ENCODE data around the gene MEPE. TPM values are rescaled to one million over a fixed set of nuclear protein-coding genes. Genes with fewer than 3 reads are reported as not detected.

MEPE gene
- total and polyA plus RNA-seq, 2 of the 8 experiments (the other 6 are each of a cell fraction or from before 2014, with no cell fraction given) = not detected

DNA sequence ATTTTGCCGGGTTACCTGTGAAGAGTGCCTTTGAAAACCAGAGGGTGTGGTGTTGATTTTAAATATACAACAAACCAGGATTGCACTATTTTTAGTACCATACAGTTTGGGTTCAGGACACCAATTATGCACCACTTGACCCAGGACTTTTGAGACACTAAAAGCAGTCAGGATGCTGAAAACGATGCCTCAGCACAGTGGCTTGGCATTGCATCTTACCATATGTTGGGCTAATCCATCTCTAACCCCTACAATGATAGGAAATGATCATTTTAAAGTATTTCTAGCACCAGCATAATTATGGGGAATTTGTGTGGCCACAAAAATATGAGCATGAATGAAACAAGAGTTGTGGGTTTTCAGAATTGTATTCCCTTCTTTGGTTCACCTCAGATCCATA lies 29.3 kb upstream of the MEPE start:
- POLR2A ChIA-PET (ENCODE audit: partially characterized antibody) = interaction anchor here (0.6 kb wide), 1 partner anchor 17 kb away, joined by 3 read pairs; no protein-coding TSS in a partner anchor
- Histone ChIP-seq H3K9me3 (ENCODE audit: insufficient read depth in 2 of 2, low read depth in 1 of 2, low read length in 1 of 2) (no peaks in the 10 kb centered on the region), H4K91ac (replicated peaks; ENCODE audit: insufficient read length, low read length) (no peak overlapping the region), H2BK5ac (ENCODE audit: low read depth, low read length) (no peak overlapping the region), H4K5ac (ENCODE audit: insufficient read length, low read depth, low read length) (no peak overlapping the region), H4K8ac (ENCODE audit: extremely low read depth, insufficient read depth, low read length) (no peak overlapping the region), H3K56ac (replicated peaks; ENCODE audit: insufficient read length, low read depth, low read length) (no peak overlapping the region), H3K27ac (ENCODE audit: low read depth, low read length) (no peak overlapping the region), H3K4me2 (ENCODE audit: insufficient read depth in 1 of 2, low read depth in 2 of 2, low read length in 2 of 2) (no peak overlapping the region), H3K14ac (ENCODE audit: insufficient read length) (no peak overlapping the region), H2AK5ac (ENCODE audit: low read depth, low read length) (no peak overlapping the region), H3K4ac (replicated peaks; ENCODE audit: insufficient read length, low read depth, low read length) (no peak overlapping the region), H3K4me3 (ENCODE audit: extremely low read depth in 1 of 4, insufficient read depth in 2 of 4, low read depth in 3 of 4, low read length in 4 of 4) (no peak overlapping the region), H3K79me2 (ENCODE audit: control insufficient read depth in 1 of 2, insufficient read depth in 2 of 2, low read length in 2 of 2) (no peaks in the 10 kb centered on the region), H3K79me1 (ENCODE audit: low read depth, low read length) (no peaks in the 10 kb centered on the region), H2BK15ac (ENCODE audit: low read length) (no peak overlapping the region), H3K9ac (replicated peaks in 1 of 4; ENCODE audit: extremely low read depth in 1 of 4, low read depth in 3 of 4, low read length in 3 of 4) (no peak overlapping the region), H2BK120ac (replicated peaks; ENCODE audit: low read depth, low read length) (no peak overlapping the region), H3K27me3 (replicated peaks in 1 of 4; ENCODE audit: control insufficient read depth in 3 of 4, extremely low read depth in 1 of 4, insufficient read depth in 3 of 4, low read length in 3 of 4) (no peaks in the 10 kb centered on the region), H3K36me3 (ENCODE audit: control insufficient read depth in 2 of 4, insufficient read depth in 4 of 4, low read length in 3 of 4) (no peaks in the 10 kb centered on the region), H3K4me1 (replicated peaks in 1 of 4; ENCODE audit: control insufficient read depth in 3 of 4, insufficient read depth in 4 of 4, low read length in 3 of 4) (no peaks in the 10 kb centered on the region), H3K23me2 (ENCODE audit: low read depth, low read length) (no peaks in the 10 kb centered on the region), H3K18ac (ENCODE audit: extremely low read depth, low read length) (no peak overlapping the region), H3K23ac (ENCODE audit: insufficient read length) (no peak overlapping the region), H2AFZ (ENCODE audit: low read length) (no peak overlapping the region), H2BK20ac (ENCODE audit: low read length) (no peak overlapping the region), H4K20me1 (replicated peaks in 1 of 2; ENCODE audit: control insufficient read depth in 1 of 2, insufficient read depth in 2 of 2, low read length in 2 of 2) (no peaks in the 10 kb centered on the region), H2BK12ac (ENCODE audit: low read depth, low read length) (no peak overlapping the region)
- DNase-seq (ENCODE audit: low read depth in 1 of 2, low spot score in 2 of 2) = no peak
- peak; percentile 32 for FAIRE-seq
- CTCF ChIA-PET (ENCODE audit: partially characterized antibody) = interaction anchor here (0.9 kb wide), 1 partner anchor 35 kb away, joined by 3 read pairs; no protein-coding TSS in a partner anchor
- WGBS, 2 experiments (ENCODE audit: extremely low coverage in 1 of 2, insufficient coverage in 1 of 2, insufficient read length in 1 of 2, insufficient replicate concordance in 2 of 2, low coverage in 1 of 2, low lambda C conversion rate in 2 of 2, missing lambda C conversion rate in 1 of 2) = 83% methylated on average over 2 of the region's 2 CpGs; no CpG with 5 or more reads in 1 of the 2 experiments
- TF ChIP-seq RNF2 (IDR thresholded peaks at IDR 0.05; ENCODE audit: borderline replicate concordance, low read depth, low read length, missing control alignments, poor library complexity, severe bottlenecking) (no peak), CTBP2 (IDR thresholded peaks at IDR 0.05; ENCODE audit: borderline replicate concordance, insufficient read depth, insufficient read length, low read length) (no peak), TAF7 (optimal IDR thresholded peaks at IDR 0.05; ENCODE audit: borderline replicate concordance, low read depth, low read length) (no peak), SAP30 (IDR thresholded peaks at IDR 0.05; ENCODE audit: insufficient read depth, insufficient replicate concordance, low read length) (no peak), CHD1 (IDR thresholded peaks at IDR 0.05; ENCODE audit: low read depth, low read length) (no peak), SIX5 (IDR thresholded peaks at IDR 0.05; ENCODE audit: low read depth, low read length) (no peak), SUZ12 (IDR thresholded peaks at IDR 0.05; ENCODE audit: low read length) (no peak), CBX8 (IDR thresholded peaks at IDR 0.05; ENCODE audit: borderline replicate concordance, low read depth, low read length) (no peak), POLR2AphosphoS5 (IDR thresholded peaks at IDR 0.05; ENCODE audit: low read depth, low read length) (no peak), KDM1A (IDR thresholded peaks at IDR 0.05; ENCODE audit: borderline replicate concordance, low read length) (no peak), JUND (IDR thresholded peaks at IDR 0.05; ENCODE audit: low read length) (no peak), PHF8 (conservative IDR thresholded peaks at IDR 0.05; ENCODE audit: low read depth, low read length) (no peak)
- TF ChIP-seq, protein P1, sequence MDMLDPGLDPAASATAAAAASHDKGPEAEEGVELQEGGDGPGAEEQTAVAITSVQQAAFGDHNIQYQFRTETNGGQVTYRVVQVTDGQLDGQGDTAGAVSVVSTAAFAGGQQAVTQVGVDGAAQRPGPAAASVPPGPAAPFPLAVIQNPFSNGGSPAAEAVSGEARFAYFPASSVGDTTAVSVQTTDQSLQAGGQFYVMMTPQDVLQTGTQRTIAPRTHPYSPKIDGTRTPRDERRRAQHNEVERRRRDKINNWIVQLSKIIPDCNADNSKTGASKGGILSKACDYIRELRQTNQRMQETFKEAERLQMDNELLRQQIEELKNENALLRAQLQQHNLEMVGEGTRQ (IDR thresholded peaks at IDR 0.05; ENCODE audit: low read length) = no peak
